GM12878 (cell line): Measurements from ENCODE around the gene FAM20B. TPM values are rescaled to one million over a fixed set of nuclear protein-coding genes. Genes with fewer than 3 reads are reported as not detected.

Experiments used
- ATAC-seq: fragments of 200-7000 bp; cut with Tn5 transposase; 3 replicates; pipeline ENCODE4 v1.9.1; 2020; ENCODE audit warnings: mild to moderate bottlenecking, moderate library complexity
- BruUV-seq: library from RNA; stranded (reverse); fragments of 400-500 nt; replicated peaks from 2 replicates; lab custom pipeline; 2021; lab: Mats Ljungman, UMichigan
- CTCF ChIA-PET: fragments of 300-600 bp; sonication (Branson Sonifier 250); formaldehyde crosslinking; extraction: SDS; loops from one replicate; lab custom pipeline; 2021; ENCODE audit warnings: inconsistent platforms; lab: Yijun Ruan, JAX
- POLR2A ChIA-PET: fragments of 350-600 bp; formaldehyde crosslinking; extraction: SDS; loops from one replicate; lab custom pipeline; 2021; ENCODE audit warnings: inconsistent platforms; lab: Charles Lee
- RAD21 ChIA-PET: fragments of 300-600 bp; sonication (Branson Sonifier 250); formaldehyde crosslinking; loops from one replicate; lab custom pipeline; 2023; ENCODE audit warnings: antibody characterized with exemption; ENCODE audit not compliant: unreplicated experiment; lab: Charles Lee
- SMC1A ChIA-PET: fragments of 300-600 bp; sonication (Branson Sonifier 250); formaldehyde crosslinking; loops from one replicate; lab custom pipeline; 2023; ENCODE audit not compliant: unreplicated experiment, uncharacterized antibody; lab: Charles Lee
- DNase-seq: peaks from one replicate; pipeline ENCODE4 v3.0.0-alpha.2; 2011; ENCODE audit warnings: low read depth, low spot score
- FAIRE-seq: peaks from 3 replicates; lab custom pipeline; 2011; peaks lifted over from hg19 to GRCh38; lab: Jason Lieb, UNC
- H2AFZ ChIP-seq: 2 replicates; pipeline ENCODE4 v1.6.0; 2011; ENCODE audit warnings: low read depth, low read length, control low read depth; ENCODE audit not compliant: control insufficient read depth
- H3K27ac ChIP-seq: 2 replicates; pipeline ENCODE4 v1.5.1; 2011; ENCODE audit warnings: control low read depth; ENCODE audit not compliant: control insufficient read depth, insufficient read depth
- H3K27me3 ChIP-seq, 2 experiments: replicated peaks in 1 of 2; 2 replicates each; pipeline versions ENCODE4 v1.6.0 to v1.6.1; 2011; ENCODE audit warnings: low read length in 1 of 2; ENCODE audit not compliant: control insufficient read depth in 2 of 2, insufficient read depth in 2 of 2
- H3K36me3 ChIP-seq, 2 experiments: 2 replicates each; pipeline ENCODE4 v1.5.1; 2011; ENCODE audit warnings: low read length in 1 of 2; ENCODE audit not compliant: control insufficient read depth in 2 of 2, insufficient read depth in 2 of 2
- H3K4me1 ChIP-seq: 2 replicates; pipeline ENCODE4 v1.6.1; 2011; ENCODE audit warnings: mild to moderate bottlenecking, low read length, moderate library complexity, mixed read lengths; ENCODE audit not compliant: control insufficient read depth, insufficient read depth
- H3K4me2 ChIP-seq: 2 replicates; pipeline ENCODE4 v1.6.0; 2011; ENCODE audit warnings: control low read depth; ENCODE audit not compliant: control insufficient read depth, insufficient read depth
- H3K4me3 ChIP-seq: fragments of 200-600 bp; sonication (generic); 2 replicates; pipeline ENCODE4 v1.5.1; 2016
- H3K79me2 ChIP-seq: 2 replicates; pipeline ENCODE4 v1.6.0; 2011; ENCODE audit warnings: low read length; ENCODE audit not compliant: control insufficient read depth, insufficient read depth
- H3K9ac ChIP-seq: 2 replicates; pipeline ENCODE4 v1.8.0; 2011; ENCODE audit warnings: low read length, control low read depth, mixed read lengths; ENCODE audit not compliant: control insufficient read depth, insufficient read depth
- H3K9me3 ChIP-seq: replicated peaks from 3 replicates; pipeline ENCODE4 v1.5.1; 2011; ENCODE audit warnings: mild to moderate bottlenecking, low read length; ENCODE audit not compliant: control insufficient read depth, insufficient read depth
- H4K20me1 ChIP-seq: 2 replicates; pipeline ENCODE4 v1.6.0; 2011; ENCODE audit not compliant: control insufficient read depth, insufficient read depth
- CHD2 ChIP-seq: IDR thresholded peaks from 2 replicates; pipeline ENCODE4 v1.6.1; 2011; ENCODE audit warnings: low read depth, low read length, improper control_type of control experiment, borderline replicate concordance
- HDAC6 ChIP-seq: fragments of 200-600 bp; sonication (generic); IDR thresholded peaks from one replicate; pipeline ENCODE4 v1.8.0; 2017; ENCODE audit warnings: antibody characterized with exemption; ENCODE audit not compliant: unreplicated experiment
- MYB ChIP-seq: fragments of 150-350 bp; IDR thresholded peaks from 2 replicates; pipeline ENCODE4 v1.6.1; 2014; ENCODE audit warnings: mild to moderate bottlenecking, low read depth, low read length, borderline replicate concordance
- NR2C1 ChIP-seq: fragments of 450-650 bp; IDR thresholded peaks from 2 replicates; pipeline ENCODE4 v1.6.1; 2017; ENCODE audit warnings: antibody characterized with exemption, mild to moderate bottlenecking, moderate library complexity
- RAD21 ChIP-seq: IDR thresholded peaks from 2 replicates; pipeline ENCODE4 v1.6.1; 2011; ENCODE audit warnings: mild to moderate bottlenecking, low read depth, low read length, moderate library complexity; ENCODE audit not compliant: insufficient read depth
- TBL1XR1 ChIP-seq: IDR thresholded peaks from 2 replicates; pipeline ENCODE4 v1.6.1; 2012; ENCODE audit warnings: low read depth, low read length, improper control_type of control experiment
- YBX1 ChIP-seq: fragments of 450-650 bp; IDR thresholded peaks from 2 replicates; pipeline ENCODE4 v1.6.1; 2016; ENCODE audit warnings: antibody characterized with exemption
- YY1 ChIP-seq: IDR thresholded peaks from 2 replicates; pipeline ENCODE4 v1.6.1; 2011; ENCODE audit warnings: low read depth, mild to moderate bottlenecking, low read length
- WGBS: methylation state at CpG from one replicate; pipeline ENCODE4 v1.1.6; 2016; ENCODE audit warnings: low lambda C conversion rate; ENCODE audit not compliant: insufficient replicate concordance, insufficient coverage; ENCODE audit errors: missing lambda C conversion rate; 5-methylcytosine and 5-hydroxymethylcytosine counted together
- in situ Hi-C: fragments of 300-500 bp; cut with MboI; formaldehyde crosslinking; loops from 9 replicates; pipeline ENCODE4 v1.14.3; 2018; ENCODE audit warnings: mixed read lengths
- intact Hi-C: fragments of 100-400 bp; cut with micrococcal nuclease; formaldehyde crosslinking; loops from one replicate; pipeline ENCODE4 v1.14.2; 2022; ENCODE audit not compliant: unreplicated experiment
- polyA plus RNA-seq, 11 experiments: library from polyadenylated mRNA; depleted of rRNA in 4 of 11; unstranded in 6 of 11; stranded (reverse) in 5 of 11; fragments of >200 nt; fragmentation: Nextera tagmentation in 4 of 11; fragmentation: Illumina TruSeq in 1 of 11; extraction: Ambion mirVana in 4 of 11; extraction: Trizol in 1 of 11; gene quantifications; 1 replicate in 1 of 11; 2 replicates in 10 of 11; pipeline versions ENCODE4 v1.2.1 to v1.2.3, GENCODE V29; 2011 to 2016; ENCODE audit warnings: inconsistent platforms in 2 of 11, missing spikeins in 2 of 11, low read depth in 1 of 11
- total RNA-seq, 4 experiments: library from RNA; depleted of rRNA in 3 of 4; stranded (reverse); fragments of >200 nt in 3 of 4; fragmentation: Illumina TruSeq in 1 of 4; extraction: Trizol in 1 of 4; gene quantifications; 2 replicates each; pipeline versions ENCODE4 v1.2.1 to v1.2.3, GENCODE V29; 2013 to 2021
- TF ChIP-seq, protein P1 (sequence below): fragments of 450-650 bp; IDR thresholded peaks from 2 replicates; pipeline ENCODE4 v1.6.1; 2016; ENCODE audit warnings: mild to moderate bottlenecking
- TF ChIP-seq, protein P2 (sequence below): fragments of 450-650 bp; IDR thresholded peaks from 2 replicates; pipeline ENCODE4 v1.6.1; 2017; ENCODE audit warnings: mild to moderate bottlenecking, moderate library complexity
- TF ChIP-seq, protein P3 (sequence below): fragments of 450-650 bp; IDR thresholded peaks from 2 replicates; pipeline ENCODE4 v1.6.1; 2017; ENCODE audit warnings: low read depth, mild to moderate bottlenecking, moderate library complexity
- TF ChIP-seq, protein P4 (sequence below), 3 experiments: IDR thresholded peaks in 2 of 3; conservative IDR thresholded peaks in 1 of 3; 2 replicates each; pipeline ENCODE4 v1.5.1; 2011; ENCODE audit warnings: low read depth in 3 of 3, low read length in 3 of 3, mild to moderate bottlenecking in 3 of 3, control low read depth in 2 of 3, moderate library complexity in 2 of 3, inconsistent platforms in 1 of 3, mixed read lengths in 1 of 3; ENCODE audit not compliant: control insufficient read depth in 2 of 3, insufficient read depth in 1 of 3; ENCODE audit errors: extremely low read depth in 1 of 3

Gene FAM20B
- total and polyA plus RNA-seq, 10 of the 15 experiments (the other 5 are each of a cell fraction or from before 2014, with no cell fraction given): 2.4 to 25.6 (median 12.8) TPM

DNA sequence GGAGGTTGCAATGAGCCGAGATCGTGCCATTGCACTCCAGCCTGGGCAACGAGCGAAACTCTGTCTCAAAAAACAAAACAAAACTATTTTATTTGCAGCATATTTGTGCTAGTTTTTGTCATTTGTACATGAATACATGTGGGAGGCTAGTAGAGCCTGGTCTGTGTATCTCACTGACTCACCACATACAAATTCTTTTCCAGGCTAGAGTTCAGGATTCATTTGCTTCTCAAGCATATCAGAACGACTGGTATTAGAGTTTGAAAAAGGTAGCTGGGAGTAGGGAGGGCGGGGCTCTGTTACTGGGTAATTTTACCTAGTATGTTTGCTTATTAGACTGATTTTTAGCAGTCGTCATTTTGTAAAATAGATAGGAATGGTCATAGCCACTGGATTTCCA lies 51.7 kb downstream of the FAM20B start (continued):
- TF ChIP-seq, protein P1, sequence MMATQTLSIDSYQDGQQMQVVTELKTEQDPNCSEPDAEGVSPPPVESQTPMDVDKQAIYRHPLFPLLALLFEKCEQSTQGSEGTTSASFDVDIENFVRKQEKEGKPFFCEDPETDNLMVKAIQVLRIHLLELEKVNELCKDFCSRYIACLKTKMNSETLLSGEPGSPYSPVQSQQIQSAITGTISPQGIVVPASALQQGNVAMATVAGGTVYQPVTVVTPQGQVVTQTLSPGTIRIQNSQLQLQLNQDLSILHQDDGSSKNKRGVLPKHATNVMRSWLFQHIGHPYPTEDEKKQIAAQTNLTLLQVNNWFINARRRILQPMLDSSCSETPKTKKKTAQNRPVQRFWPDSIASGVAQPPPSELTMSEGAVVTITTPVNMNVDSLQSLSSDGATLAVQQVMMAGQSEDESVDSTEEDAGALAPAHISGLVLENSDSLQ: no peak
- TF ChIP-seq NR2C1 (no peak), TBL1XR1 (no peak)

DNA sequence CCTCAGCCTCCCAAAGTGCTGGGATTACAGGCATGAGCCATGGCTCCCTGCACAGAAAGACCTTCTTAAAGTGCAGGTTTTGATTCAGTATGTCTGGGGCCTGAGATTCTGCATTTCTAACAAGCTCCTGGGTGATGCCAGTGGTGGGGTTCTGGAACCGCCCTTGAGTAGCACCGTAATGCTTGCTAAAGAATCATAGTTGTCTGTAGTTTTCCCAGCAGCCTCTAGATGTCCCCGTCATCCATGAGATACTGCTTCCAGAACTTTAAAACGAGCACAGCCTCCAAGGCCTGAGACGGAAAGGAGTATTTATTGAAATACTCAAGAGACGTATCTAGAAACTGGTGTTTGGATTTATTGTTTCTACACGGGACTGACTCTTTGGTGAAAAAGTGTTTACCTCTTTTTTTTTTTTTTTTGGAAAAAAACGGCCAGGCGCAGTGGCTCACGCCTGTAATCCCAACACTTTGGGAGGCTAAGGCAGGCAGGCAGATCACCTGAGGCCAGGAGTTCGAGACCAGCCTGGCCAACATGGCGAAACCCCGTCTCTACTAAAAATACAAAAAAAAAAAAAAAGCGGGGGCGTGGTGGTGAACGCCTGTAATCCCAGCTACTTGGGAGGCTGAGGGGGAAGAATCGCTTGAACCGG lies 53.5 kb downstream of the FAM20B start:
- ATAC-seq (peak; percentile 5; the same call in 2 of the 3 replicates), DNase-seq (no peak), FAIRE-seq (peak; percentile 31)
- Histone ChIP-seq H3K9ac (no peak overlapping the region), H2AFZ (no peak overlapping the region), H3K79me2 (peaks cover 24% of the 10 kb centered on the region), H3K36me3 (no peaks in the 10 kb centered on the region), H3K27me3 (no peaks in the 10 kb centered on the region), H3K4me2 (no peak overlapping the region), H3K4me3 (no peak overlapping the region), H3K27ac (no peak overlapping the region), H3K4me1 (peaks cover 14% of the 10 kb centered on the region), H3K9me3 (no peaks in the 10 kb centered on the region), H4K20me1 (no peaks in the 10 kb centered on the region)
- POLR2A ChIA-PET: no interaction called here
- intact Hi-C loops: loop anchor here (1.0 kb wide), 1 partner anchor 290 kb away; no protein-coding TSS in a partner anchor
- CTCF ChIA-PET: interaction anchor here (0.7 to 5.4 kb wide), 24 partner anchors 9 to 735 kb away, joined by 3 to 80 read pairs (median 4); partner anchors contain the start of genes AXDND1 and SOAT1
- in situ Hi-C loops: loop anchor here (25.0 kb wide), 1 partner anchor 733 kb away; no protein-coding TSS in a partner anchor
- RAD21 ChIA-PET: interaction anchor here (0.6 to 8.3 kb wide), 12 partner anchors 37 to 290 kb away, joined by 3 to 61 read pairs (median 4); partner anchors contain the start of gene SOAT1
- no TSS peak for BruUV-seq
- 41% methylated on average over 9 of the region's 18 CpGs for WGBS
- SMC1A ChIA-PET: interaction anchor here (0.7 to 5.9 kb wide), 15 partner anchors 26 to 730 kb away, joined by 3 to 35 read pairs (median 3); partner anchors contain the start of gene SOAT1
- TF ChIP-seq RAD21: peak; percentile 88
- 0 out of 2 replicates have a peak, but pooled peaks have one; percentile 14 for TF ChIP-seq YY1
- TF ChIP-seq, protein P2, sequence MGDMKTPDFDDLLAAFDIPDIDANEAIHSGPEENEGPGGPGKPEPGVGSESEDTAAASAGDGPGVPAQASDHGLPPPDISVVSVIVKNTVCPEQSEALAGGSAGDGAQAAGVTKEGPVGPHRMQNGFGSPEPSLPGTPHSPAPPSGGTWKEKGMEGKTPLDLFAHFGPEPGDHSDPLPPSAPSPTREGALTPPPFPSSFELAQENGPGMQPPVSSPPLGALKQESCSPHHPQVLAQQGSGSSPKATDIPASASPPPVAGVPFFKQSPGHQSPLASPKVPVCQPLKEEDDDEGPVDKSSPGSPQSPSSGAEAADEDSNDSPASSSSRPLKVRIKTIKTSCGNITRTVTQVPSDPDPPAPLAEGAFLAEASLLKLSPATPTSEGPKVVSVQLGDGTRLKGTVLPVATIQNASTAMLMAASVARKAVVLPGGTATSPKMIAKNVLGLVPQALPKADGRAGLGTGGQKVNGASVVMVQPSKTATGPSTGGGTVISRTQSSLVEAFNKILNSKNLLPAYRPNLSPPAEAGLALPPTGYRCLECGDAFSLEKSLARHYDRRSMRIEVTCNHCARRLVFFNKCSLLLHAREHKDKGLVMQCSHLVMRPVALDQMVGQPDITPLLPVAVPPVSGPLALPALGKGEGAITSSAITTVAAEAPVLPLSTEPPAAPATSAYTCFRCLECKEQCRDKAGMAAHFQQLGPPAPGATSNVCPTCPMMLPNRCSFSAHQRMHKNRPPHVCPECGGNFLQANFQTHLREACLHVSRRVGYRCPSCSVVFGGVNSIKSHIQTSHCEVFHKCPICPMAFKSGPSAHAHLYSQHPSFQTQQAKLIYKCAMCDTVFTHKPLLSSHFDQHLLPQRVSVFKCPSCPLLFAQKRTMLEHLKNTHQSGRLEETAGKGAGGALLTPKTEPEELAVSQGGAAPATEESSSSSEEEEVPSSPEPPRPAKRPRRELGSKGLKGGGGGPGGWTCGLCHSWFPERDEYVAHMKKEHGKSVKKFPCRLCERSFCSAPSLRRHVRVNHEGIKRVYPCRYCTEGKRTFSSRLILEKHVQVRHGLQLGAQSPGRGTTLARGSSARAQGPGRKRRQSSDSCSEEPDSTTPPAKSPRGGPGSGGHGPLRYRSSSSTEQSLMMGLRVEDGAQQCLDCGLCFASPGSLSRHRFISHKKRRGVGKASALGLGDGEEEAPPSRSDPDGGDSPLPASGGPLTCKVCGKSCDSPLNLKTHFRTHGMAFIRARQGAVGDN: no peak
- TF ChIP-seq CHD2: no peak
- no peak for TF ChIP-seq HDAC6
- no peak for TF ChIP-seq MYB
- TF ChIP-seq YBX1: no peak
- TF ChIP-seq, protein P3, sequence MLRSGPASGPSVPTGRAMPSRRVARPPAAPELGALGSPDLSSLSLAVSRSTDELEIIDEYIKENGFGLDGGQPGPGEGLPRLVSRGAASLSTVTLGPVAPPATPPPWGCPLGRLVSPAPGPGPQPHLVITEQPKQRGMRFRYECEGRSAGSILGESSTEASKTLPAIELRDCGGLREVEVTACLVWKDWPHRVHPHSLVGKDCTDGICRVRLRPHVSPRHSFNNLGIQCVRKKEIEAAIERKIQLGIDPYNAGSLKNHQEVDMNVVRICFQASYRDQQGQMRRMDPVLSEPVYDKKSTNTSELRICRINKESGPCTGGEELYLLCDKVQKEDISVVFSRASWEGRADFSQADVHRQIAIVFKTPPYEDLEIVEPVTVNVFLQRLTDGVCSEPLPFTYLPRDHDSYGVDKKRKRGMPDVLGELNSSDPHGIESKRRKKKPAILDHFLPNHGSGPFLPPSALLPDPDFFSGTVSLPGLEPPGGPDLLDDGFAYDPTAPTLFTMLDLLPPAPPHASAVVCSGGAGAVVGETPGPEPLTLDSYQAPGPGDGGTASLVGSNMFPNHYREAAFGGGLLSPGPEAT: no peak
- TF ChIP-seq, protein P4, sequence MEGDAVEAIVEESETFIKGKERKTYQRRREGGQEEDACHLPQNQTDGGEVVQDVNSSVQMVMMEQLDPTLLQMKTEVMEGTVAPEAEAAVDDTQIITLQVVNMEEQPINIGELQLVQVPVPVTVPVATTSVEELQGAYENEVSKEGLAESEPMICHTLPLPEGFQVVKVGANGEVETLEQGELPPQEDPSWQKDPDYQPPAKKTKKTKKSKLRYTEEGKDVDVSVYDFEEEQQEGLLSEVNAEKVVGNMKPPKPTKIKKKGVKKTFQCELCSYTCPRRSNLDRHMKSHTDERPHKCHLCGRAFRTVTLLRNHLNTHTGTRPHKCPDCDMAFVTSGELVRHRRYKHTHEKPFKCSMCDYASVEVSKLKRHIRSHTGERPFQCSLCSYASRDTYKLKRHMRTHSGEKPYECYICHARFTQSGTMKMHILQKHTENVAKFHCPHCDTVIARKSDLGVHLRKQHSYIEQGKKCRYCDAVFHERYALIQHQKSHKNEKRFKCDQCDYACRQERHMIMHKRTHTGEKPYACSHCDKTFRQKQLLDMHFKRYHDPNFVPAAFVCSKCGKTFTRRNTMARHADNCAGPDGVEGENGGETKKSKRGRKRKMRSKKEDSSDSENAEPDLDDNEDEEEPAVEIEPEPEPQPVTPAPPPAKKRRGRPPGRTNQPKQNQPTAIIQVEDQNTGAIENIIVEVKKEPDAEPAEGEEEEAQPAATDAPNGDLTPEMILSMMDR (IDR thresholded peaks at IDR 0.05 in 2 of 3, conservative IDR thresholded peaks at IDR 0.05 in 1 of 3; ENCODE audit: control insufficient read depth in 2 of 3, extremely low read depth in 1 of 3, insufficient read depth in 1 of 3, low read depth in 3 of 3, low read length in 3 of 3): peak; percentile 77 to 79 (median 77)
